Measurements from ENCODE around the gene LIAS.
"Not testable (repeated sequence)": the region's sequence is repeated elsewhere in the genome, so short reads cannot be mapped to it uniquely, and the experiment has no call there.

Gene LIAS

GRCh38 chr4:39458505-39459300 is at the start of gene LIAS, which contains the start of gene RPL9:
Gene LIAS (plus strand): TSS chr4:39459056. CDS start chr4:39459118, 62 bp downstream.
Gene RPL9 (minus strand): TSS chr4:39458922. CDS start chr4:39458439, 483 bp downstream.
- DNase-seq (ENCODE audit: low read depth) = peak; percentile 83

DNA sequence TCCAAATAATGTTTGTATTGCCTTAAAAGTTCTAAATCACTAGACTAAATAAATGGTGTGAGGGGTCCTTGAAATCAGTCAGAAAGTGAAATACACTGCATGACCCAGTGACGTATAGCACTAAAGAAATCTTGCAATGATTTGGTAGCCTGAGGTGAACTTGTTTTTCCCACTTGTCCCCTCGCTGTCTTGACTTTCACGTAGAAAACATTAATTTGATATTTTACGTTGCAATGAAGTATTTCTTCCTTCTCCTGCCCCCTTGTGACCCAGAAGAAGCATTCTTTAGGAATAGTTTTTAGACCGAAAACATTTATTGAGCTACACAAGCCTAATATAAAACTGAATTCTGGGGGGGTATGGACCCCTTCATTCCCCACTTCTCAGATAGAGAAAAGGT is 48.4 kb upstream of the LIAS start:
- DNase-seq (ENCODE audit: low read depth) = no peak

DNA sequence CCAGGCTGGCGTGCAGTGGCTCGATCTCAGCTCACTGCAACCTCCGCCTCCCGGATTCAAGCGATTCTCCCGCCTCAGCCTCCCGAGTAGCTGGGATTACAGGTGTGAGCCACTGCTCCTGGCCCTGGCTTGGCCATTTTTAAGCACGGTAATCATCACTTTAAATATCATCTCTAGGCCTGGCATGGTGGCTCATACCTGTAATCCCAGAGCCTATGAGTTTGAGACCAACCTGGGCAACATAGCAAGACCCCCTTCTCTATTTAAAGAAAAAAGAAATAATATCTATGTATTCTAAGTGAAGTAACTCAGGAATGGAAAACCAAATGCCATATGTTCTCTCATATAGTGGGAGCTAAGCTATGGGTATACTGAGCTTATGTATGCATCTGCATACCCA is 47.3 kb upstream of the LIAS start:
- not testable (repeated sequence) for DNase-seq (ENCODE audit: low read depth)

GRCh38 chr4:39415678-39416283 is 43.1 kb upstream of the LIAS start:
- DNase-seq (ENCODE audit: low read depth) = no peak

DNA sequence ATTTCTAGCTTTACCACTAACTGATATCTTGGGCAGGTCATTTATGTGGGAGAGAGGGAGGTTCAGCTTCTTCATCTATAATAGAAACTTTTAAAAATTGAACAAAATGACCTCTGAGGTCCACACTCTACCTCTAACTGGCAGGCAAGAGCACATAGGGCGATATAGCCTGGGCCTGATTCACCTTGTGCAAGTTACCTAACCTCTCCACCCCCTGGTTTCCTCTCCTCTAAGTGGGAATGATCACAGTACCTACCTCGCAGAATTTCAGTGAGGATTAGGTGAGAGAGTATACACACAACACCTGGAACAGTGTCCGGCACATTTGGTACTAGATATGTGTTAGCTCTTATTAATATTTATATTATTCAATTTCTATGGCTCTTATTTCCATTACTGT is 36.6 kb upstream of the LIAS start:
- no peak for DNase-seq (ENCODE audit: low read depth)

GRCh38 chr4:39425297-39425696 is 33.6 kb upstream of the LIAS start:
- not testable (repeated sequence) for DNase-seq (ENCODE audit: low read depth)

GRCh38 chr4:39426728-39427127 is 32.1 kb upstream of the LIAS start:
- no peak for DNase-seq (ENCODE audit: low read depth)

DNA sequence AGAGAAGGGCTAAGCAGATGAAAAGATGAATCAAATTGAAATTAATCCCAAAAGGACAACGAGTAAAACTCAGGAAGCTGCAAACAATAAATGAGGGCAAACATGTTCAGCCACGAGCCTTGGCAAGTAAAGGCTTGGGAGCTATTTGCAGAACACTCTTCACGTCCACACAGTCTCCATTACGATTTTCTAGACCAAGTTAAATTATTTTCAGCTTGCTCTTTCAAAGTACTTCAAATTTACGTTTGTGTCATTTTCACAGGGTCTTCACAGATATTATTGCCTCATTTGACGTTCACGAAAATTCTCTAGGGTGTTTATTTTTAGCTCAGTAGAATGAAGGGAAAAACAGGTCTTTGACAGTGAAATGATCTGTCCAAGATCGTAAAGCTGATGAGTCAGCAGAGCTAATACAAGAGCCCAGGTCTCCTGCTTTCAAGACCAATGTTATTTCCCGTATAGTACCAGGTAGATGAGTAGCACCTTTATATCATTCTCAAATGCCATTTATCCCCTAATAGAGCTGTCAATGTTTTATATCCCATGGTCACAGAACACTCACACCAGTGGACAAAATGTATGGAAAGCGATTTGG is 31.2 kb upstream of the LIAS start:
- no peak for DNase-seq (ENCODE audit: low read depth)

GRCh38 chr4:39429476-39430334 is 29.2 kb upstream of the LIAS start:
- no peak for DNase-seq (ENCODE audit: low read depth)

GRCh38 chr4:39433878-39434492 is 24.9 kb upstream of the LIAS start:
- DNase-seq (ENCODE audit: low read depth) = no peak

- DNase-seq (ENCODE audit: low read depth) = no peak
Observed at GRCh38 chr4:39435659-39436563, 22.9 kb upstream of the LIAS start.

GRCh38 chr4:39441593-39441992 is 17.3 kb upstream of the LIAS start:
- DNase-seq (ENCODE audit: low read depth) = no peak

GRCh38 chr4:39442998-39443397 is 15.9 kb upstream of the LIAS start:
- DNase-seq (ENCODE audit: low read depth) = no peak

DNA sequence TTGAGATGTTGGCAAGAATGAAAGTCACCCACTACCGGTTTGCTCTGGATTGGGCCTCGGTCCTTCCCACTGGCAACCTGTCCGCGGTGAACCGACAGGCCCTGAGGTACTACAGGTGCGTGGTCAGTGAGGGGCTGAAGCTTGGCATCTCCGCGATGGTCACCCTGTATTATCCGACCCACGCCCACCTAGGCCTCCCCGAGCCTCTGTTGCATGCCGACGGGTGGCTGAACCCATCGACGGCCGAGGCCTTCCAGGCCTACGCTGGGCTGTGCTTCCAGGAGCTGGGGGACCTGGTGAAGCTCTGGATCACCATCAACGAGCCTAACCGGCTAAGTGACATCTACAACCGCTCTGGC is 12.4 kb upstream of the LIAS start:
- no peak for DNase-seq (ENCODE audit: low read depth)

DNA sequence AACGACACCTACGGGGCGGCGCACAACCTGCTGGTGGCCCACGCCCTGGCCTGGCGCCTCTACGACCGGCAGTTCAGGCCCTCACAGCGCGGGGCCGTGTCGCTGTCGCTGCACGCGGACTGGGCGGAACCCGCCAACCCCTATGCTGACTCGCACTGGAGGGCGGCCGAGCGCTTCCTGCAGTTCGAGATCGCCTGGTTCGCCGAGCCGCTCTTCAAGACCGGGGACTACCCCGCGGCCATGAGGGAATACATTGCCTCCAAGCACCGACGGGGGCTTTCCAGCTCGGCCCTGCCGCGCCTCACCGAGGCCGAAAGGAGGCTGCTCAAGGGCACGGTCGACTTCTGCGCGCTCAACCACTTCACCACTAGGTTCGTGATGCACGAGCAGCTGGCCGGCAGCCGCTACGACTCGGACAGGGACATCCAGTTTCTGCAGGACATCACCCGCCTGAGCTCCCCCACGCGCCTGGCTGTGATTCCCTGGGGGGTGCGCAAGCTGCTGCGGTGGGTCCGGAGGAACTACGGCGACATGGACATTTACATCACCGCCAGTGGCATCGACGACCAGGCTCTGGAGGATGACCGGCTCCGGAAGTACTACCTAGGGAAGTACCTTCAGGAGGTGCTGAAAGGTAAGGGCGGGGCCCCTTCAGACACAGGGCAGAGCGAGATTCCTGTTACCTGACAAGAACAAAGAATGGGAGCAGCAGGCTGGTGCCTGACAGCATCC is 11.8 kb upstream of the LIAS start:
- DNase-seq (ENCODE audit: low read depth) = peak; percentile 38

- no peak for DNase-seq (ENCODE audit: low read depth)
Observed at GRCh38 chr4:39450618-39451017, 8.2 kb upstream of the LIAS start.

DNA sequence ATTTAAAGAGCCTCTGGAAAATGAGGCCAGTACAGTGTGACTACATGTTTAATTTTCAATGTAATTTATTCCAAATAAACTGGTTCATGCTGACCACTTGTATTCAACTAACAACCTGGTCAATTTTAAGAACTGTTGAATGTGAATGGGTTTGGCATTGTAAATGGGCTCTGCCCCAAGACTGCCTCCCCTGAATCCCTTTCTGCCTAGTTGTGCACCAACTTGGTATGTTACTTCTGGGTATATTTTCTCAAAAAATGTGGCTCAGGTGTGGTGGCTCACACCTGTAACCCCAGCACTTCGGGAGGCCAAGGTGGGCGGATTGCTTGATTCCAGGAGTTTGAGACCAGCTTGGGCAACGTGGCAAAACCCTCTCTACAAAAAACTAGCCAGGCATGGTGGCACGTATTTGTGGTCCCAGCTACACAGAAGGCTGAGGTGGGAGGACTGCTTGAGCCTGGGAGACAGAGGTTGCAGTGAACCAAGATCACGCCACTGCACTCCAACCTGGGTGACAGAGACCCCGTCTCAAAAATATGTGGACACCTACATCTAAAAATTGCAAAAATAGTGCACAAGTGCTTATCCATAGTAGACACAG is 7.3 kb upstream of the LIAS start:
- DNase-seq (ENCODE audit: low read depth) = no peak

DNA sequence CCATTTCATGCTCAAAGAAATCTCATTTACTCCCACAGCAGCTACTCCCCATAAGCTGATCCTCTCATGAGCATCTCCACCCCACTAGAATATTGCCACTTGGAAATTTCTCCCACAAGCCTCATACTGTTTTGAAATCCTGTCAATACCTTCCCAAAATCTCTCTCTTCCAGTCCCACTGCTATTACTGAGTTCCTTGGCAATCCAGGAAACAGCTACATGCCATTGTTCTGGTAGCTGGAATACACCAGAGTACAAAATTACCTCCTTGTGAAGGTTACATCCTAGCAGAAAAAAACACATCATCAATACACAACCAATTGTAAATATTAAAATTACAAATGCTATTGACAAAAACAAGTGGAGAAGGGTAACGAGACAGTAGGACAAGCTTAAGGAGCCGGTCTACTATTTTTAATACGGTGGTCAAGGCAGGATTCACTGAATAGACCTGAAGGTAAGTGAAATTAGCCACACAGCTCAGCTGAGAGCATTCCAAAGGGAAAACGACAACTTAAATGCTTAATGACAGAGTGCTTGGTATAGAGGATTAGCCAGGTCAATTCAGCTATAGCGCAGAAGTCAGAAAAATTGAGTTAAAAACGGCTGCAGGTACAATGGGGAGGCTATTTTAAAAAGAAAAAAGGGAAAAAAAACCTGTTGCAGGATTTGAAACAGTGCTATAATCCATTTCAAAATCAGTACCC is 6.5 kb upstream of the LIAS start:
- DNase-seq (ENCODE audit: low read depth) = no peak

Data from stimulated activated CD8-positive, alpha-beta memory T cell treated with anti-CD3 and anti-CD28 coated beads, Interleukin-4, amount 100 ng/mL, for 24 hours (primary cell).